CD4-positive, alpha-beta T cell (primary cell): ENCODE data around the gene TMEM184B. TPM values are rescaled to one million over a fixed set of nuclear protein-coding genes. Genes with fewer than 3 reads are reported as not detected.

Source experiments
- ATAC-seq: fragments of 200-7000 bp; cut with Tn5 transposase; one replicate; pipeline ENCODE4 v1.10.0; 2022; ENCODE audit warnings: mild to moderate bottlenecking; ENCODE audit not compliant: poor library complexity
- CTCF ChIA-PET: fragments of 350-600 bp; sonication (Branson Sonifier 250); formaldehyde crosslinking; loops from one replicate; lab custom pipeline; 2021; ENCODE audit warnings: antibody characterized with exemption, inconsistent platforms; lab: Charles Lee
- POLR2A ChIA-PET: fragments of 350-600 bp; sonication (Branson Sonifier 250); formaldehyde crosslinking; loops from one replicate; lab custom pipeline; 2021; ENCODE audit warnings: antibody characterized with exemption, inconsistent platforms; lab: Charles Lee
- DNase-seq, 14 experiments: peaks; one replicate each; pipeline ENCODE4 v3.0.0-alpha.2; 2013 to 2020; ENCODE audit warnings: mixed read lengths in 2 of 14
- H3K27ac ChIP-seq, 2 donors: one replicate each; pipeline versions ENCODE4 v1.5.1 to v1.7.0; 2013; ENCODE audit warnings: low read length in 2 of 2, low read depth in 1 of 2, mild to moderate bottlenecking in 1 of 2
- H3K27me3 ChIP-seq, 2 experiments: 1 replicate in 1 of 2; 2 replicates in 1 of 2; pipeline versions ENCODE4 v1.6.1 to v1.7.0; 2013; ENCODE audit warnings: low read length in 2 of 2, control low read depth in 1 of 2, mild to moderate bottlenecking in 1 of 2, moderate library complexity in 1 of 2; ENCODE audit not compliant: insufficient read depth in 2 of 2, control insufficient read depth in 1 of 2
- H3K36me3 ChIP-seq: one replicate; pipeline ENCODE4 v1.6.1; 2013; ENCODE audit warnings: low read length, control low read depth; ENCODE audit not compliant: insufficient read depth
- H3K4me1 ChIP-seq: one replicate; pipeline ENCODE4 v1.6.1; 2013; ENCODE audit warnings: low read length, control low read depth; ENCODE audit not compliant: insufficient read depth
- H3K4me3 ChIP-seq: one replicate; pipeline ENCODE4 v1.5.1; 2013; ENCODE audit warnings: mild to moderate bottlenecking, low read length, moderate library complexity
- H3K9me3 ChIP-seq, 2 experiments: 1 replicate in 1 of 2; 2 replicates in 1 of 2; pipeline versions ENCODE4 v1.6.1 to v1.7.0; 2013; ENCODE audit warnings: low read length in 2 of 2, mild to moderate bottlenecking in 2 of 2, control low read depth in 1 of 2, moderate library complexity in 1 of 2; ENCODE audit not compliant: control insufficient read depth in 1 of 2, insufficient read depth in 1 of 2
- H3K27ac Mint-ChIP-seq: one replicate; pipeline ENCODE4 v1.8.0; 2020; ENCODE audit warnings: mixed read lengths
- H3K27me3 Mint-ChIP-seq: one replicate; pipeline ENCODE4 v1.8.0; 2021; ENCODE audit warnings: mixed read lengths
- H3K36me3 Mint-ChIP-seq: one replicate; pipeline ENCODE4 v1.8.0; 2021; ENCODE audit warnings: low read depth, mixed read lengths
- H3K4me1 Mint-ChIP-seq: one replicate; pipeline ENCODE4 v1.8.0; 2021; ENCODE audit warnings: low read depth, mixed read lengths
- H3K4me3 Mint-ChIP-seq: one replicate; pipeline ENCODE4 v1.8.0; 2020; ENCODE audit warnings: mild to moderate bottlenecking, mixed read lengths
- H3K9me3 Mint-ChIP-seq: one replicate; pipeline ENCODE4 v1.8.0; 2020; ENCODE audit warnings: mixed read lengths
- intact Hi-C, 2 experiments: fragments of 100-400 bp; cut with DNase I in 1 of 2; cut with micrococcal nuclease in 1 of 2; formaldehyde crosslinking; loops; one replicate each; pipeline versions ENCODE4 v1.15.1 to v1.9.0; 2023 to 2025; cut with DNase I, micrococcal nuclease
- total RNA-seq, 174 experiments: library from RNA in 2 of 174; stranded (reverse) in 2 of 174; gene quantifications; one replicate each; pipeline ENCODE4 v1.2.3 and lab custom pipeline; 2021 to 2026
- TF ChIP-seq, protein P1 (sequence below): fragments of 200-600 bp; IDR thresholded peaks from one replicate; pipeline ENCODE4 v1.8.0; 2022; ENCODE audit warnings: antibody characterized with exemption, mild to moderate bottlenecking

TMEM184B gene
- total RNA-seq, 2 experiments from 2014 or later = 49.3 to 50.1 TPM

DNA sequence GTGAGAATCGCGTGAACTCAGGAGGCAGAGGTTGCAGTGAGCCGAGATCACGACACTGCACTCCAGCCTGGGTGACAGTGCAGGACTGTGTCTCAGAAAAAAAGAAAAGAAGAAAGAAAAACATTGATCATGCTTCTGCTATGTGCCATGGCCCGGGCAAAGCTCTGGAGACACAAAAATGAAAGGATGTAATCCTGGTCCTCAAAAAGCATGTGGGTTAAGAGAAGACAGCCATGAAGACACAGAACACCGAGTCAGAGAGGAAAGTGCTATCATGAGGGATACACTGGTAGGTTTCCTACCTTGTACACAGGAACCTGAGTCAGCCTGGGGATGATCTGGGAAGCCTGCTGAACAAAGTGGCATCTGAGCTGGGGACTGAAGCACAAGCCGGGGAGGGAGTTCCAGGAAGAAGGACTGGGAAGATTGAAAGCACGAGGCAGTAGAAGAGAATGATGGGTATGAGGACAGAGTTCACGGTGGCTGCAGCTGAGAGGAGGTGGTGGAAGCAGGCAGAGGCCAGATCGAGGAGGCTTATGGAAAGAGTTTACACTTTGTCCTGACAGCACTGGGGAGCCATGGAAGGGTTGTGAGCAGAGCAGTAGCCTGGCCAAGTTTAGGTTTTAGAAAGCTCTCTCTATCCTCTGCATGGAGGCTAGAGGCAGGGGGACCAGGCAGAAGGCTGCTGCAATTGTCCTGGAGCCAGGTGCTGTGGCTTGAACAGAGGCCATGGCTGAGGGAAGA is 80.9 kb downstream of the TMEM184B start:
- Mint-ChIP-seq H3K27ac (no peak overlapping the region), H3K36me3 (no peaks in the 10 kb centered on the region), H3K4me3 (no peak overlapping the region), H3K27me3 (no peaks in the 10 kb centered on the region), H3K9me3 (no peaks in the 10 kb centered on the region), H3K4me1 (no peaks in the 10 kb centered on the region)
- POLR2A ChIA-PET = no interaction called here
- CTCF ChIA-PET = no interaction called here
- TF ChIP-seq, protein P1, sequence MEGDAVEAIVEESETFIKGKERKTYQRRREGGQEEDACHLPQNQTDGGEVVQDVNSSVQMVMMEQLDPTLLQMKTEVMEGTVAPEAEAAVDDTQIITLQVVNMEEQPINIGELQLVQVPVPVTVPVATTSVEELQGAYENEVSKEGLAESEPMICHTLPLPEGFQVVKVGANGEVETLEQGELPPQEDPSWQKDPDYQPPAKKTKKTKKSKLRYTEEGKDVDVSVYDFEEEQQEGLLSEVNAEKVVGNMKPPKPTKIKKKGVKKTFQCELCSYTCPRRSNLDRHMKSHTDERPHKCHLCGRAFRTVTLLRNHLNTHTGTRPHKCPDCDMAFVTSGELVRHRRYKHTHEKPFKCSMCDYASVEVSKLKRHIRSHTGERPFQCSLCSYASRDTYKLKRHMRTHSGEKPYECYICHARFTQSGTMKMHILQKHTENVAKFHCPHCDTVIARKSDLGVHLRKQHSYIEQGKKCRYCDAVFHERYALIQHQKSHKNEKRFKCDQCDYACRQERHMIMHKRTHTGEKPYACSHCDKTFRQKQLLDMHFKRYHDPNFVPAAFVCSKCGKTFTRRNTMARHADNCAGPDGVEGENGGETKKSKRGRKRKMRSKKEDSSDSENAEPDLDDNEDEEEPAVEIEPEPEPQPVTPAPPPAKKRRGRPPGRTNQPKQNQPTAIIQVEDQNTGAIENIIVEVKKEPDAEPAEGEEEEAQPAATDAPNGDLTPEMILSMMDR = no peak
- no peak for DNase-seq
- H3K9me3 ChIP-seq = no peaks in the 10 kb centered on the region
- intact Hi-C loops = no loop called here
- no peaks in the 10 kb centered on the region for H3K27me3 ChIP-seq
- H3K27ac ChIP-seq = no peak overlapping the region
- no peak for ATAC-seq
- H3K4me1 ChIP-seq = peaks cover 5% of the 10 kb centered on the region
- no peak overlapping the region for H3K4me3 ChIP-seq
- H3K36me3 ChIP-seq = no peaks in the 10 kb centered on the region

DNA sequence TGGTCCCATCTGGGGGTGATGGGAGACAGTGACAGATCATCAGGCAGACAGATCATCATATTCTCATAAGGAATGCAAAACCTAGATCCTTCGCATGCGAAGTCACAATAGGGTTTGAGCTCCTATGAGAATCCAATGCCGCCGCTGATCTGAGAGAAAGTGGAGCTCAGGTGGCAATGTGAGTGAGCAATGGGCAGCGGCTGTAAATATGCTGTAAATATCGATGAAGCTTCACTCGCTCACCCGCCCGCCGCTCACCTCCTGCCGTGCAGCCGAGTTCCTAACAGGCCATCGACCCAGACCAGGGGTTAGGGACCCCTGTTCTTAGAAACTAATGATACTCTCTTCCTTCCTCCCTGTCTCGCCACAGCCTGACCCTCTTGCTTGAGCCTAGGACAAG is 81.8 kb downstream of the TMEM184B start:
- Mint-ChIP-seq H3K9me3 (no peaks in the 10 kb centered on the region), H3K36me3 (no peaks in the 10 kb centered on the region), H3K27me3 (no peaks in the 10 kb centered on the region), H3K4me3 (no peak overlapping the region), H3K27ac (no peak overlapping the region), H3K4me1 (no peaks in the 10 kb centered on the region)
- intact Hi-C loops = no loop called here
- no peak for ATAC-seq
- H3K36me3 ChIP-seq = no peaks in the 10 kb centered on the region
- TF ChIP-seq, protein P1 = no peak
- H3K27ac ChIP-seq = no peak overlapping the region
- H3K4me3 ChIP-seq = no peak overlapping the region
- CTCF ChIA-PET = no interaction called here
- no peak for DNase-seq
- no peaks in the 10 kb centered on the region for H3K27me3 ChIP-seq
- POLR2A ChIA-PET = no interaction called here
- H3K9me3 ChIP-seq = no peaks in the 10 kb centered on the region
- peaks cover 5% of the 10 kb centered on the region for H3K4me1 ChIP-seq

DNA sequence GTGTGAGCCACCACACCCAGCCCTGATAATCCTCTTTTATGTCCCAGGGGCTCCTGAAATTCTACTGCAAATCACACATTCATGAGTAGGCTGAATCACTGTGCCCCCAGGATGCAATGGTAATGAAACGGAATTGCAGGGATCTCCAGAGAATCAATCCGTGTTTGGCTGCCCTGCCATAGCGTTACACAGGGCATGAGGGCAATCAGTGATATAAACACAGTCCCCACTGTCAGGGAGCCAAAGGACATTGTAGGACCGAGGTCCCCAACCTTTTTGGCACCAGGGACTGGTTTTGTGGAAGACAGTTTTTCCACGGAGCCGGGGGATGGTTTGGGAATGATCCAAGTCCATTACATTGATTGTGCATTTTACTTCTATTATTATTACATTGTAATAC is 82.2 kb downstream of the TMEM184B start:
- TF ChIP-seq, protein P1 = no peak
- no peaks in the 10 kb centered on the region for H3K9me3 ChIP-seq
- no peaks in the 10 kb centered on the region for H3K36me3 ChIP-seq
- H3K36me3 Mint-ChIP-seq = no peaks in the 10 kb centered on the region
- H3K27me3 Mint-ChIP-seq = no peaks in the 10 kb centered on the region
- no peaks in the 10 kb centered on the region for H3K9me3 Mint-ChIP-seq
- ATAC-seq (no peak), DNase-seq (no peak)
- CTCF ChIA-PET = no interaction called here
- no peak overlapping the region for H3K4me3 Mint-ChIP-seq
- no peaks in the 10 kb centered on the region for H3K4me1 Mint-ChIP-seq
- peaks cover 5% of the 10 kb centered on the region for H3K4me1 ChIP-seq
- intact Hi-C loops = no loop called here
- H3K27ac ChIP-seq = no peak overlapping the region
- no peaks in the 10 kb centered on the region for H3K27me3 ChIP-seq
- no peak overlapping the region for H3K27ac Mint-ChIP-seq
- no peak overlapping the region for H3K4me3 ChIP-seq
- POLR2A ChIA-PET = no interaction called here
